ENCODE results near the gene G3BP2.
A peak's percentile ranks its signal among the peaks of the same experiment; 100 is the strongest.
"Not testable (repeated sequence)": the region's sequence is repeated elsewhere in the genome, so short reads cannot be mapped to it uniquely, and the experiment has no call there.

The G3BP2 gene

GRCh38 chr4:75683482-75684155, 10.4 kb upstream of the G3BP2 start:
- no peak for DNase-seq

DNA sequence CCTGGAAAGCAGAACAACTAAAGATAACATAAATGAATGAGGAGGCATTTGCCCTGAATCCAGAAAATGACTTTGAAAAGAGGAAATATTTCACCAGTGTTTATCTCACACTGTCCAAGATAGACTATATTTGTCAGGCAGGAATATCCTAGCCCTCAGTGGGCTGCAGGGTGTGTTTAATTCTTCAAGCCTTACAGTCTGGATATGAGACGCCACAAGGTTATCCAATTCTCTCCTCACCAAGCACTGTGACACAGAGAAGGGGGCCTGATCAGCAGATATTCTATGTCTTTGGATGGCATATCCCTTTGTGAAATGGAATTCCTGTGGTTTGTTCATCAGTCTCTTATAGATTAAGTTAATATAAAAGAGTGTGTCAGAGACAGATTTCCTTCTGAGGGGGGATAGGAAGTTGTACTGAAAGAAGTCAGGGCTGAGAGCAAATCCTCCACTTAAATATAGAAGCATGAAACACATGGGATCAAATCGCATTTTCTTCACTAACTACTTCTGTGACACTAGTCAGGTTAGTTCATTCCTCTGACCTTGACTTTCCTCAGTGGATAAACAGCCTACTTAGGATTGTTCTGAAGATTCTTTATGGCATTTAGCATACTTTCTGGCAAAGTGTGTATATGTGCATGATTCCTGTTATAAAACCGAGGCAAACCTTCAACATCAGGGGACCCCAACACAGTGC, 6.8 kb upstream of the G3BP2 start:
- no peak for DNase-seq

DNA sequence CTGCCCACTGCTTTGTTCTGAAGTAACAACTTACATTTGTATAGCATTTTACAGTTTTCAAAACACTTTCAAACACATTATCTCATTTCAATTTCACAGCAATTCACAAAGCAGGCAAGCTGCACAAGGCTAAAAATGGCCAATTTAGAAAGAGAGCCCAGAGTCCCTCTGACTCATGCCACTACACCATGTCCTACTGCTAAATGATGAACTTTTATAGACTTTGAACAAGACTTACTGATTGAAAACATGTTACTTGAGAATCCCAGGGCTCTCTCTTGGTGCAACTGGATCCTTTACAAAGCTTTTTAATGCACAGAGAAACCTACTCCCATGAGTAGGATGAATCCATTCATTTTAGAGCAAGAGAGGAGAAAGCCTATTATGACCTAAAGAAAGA, 5.8 kb upstream of the G3BP2 start:
- DNase-seq: no peak

DNA sequence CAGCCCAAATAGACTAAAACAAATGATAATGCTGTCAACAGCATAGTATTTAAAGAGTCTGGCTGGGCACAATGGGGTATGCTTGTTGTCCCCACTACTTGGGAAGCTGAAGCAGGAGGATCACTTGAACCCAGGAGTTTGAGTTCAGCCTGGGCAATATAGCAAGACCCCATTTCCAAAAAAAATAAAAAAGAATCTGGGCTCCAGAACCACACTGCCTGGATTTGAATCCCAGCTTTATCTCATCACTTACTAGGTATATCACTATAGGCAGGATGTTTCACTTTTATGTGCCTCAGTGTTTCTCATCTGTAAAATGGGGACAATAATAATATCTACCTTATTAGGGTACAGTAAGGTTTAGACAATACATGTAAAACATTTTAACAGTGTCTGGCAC, 5.3 kb upstream of the G3BP2 start:
- DNase-seq: no peak

- DNase-seq: no peak
Observed at GRCh38 chr4:75675004-75675531, 1.9 kb upstream of the G3BP2 start.

DNA sequence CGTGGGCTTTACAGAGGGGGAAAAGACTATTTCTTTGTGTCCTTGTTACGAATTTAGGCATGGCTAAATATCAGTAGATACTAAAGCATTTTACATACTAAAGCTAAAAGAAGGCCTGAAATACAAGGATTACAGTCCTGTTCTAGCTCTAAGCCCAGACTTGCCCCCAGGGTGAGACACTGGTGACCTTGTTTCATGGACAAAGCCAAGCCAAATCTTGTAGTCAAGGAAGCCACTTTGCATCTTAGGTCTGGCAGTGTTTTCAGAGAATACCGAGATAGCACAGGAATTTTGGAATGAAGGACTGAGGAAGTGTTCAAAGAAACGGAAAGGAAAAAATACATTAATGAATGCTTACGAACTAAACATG, 733 bp upstream of the G3BP2 start:
- DNase-seq: no peak

DNA sequence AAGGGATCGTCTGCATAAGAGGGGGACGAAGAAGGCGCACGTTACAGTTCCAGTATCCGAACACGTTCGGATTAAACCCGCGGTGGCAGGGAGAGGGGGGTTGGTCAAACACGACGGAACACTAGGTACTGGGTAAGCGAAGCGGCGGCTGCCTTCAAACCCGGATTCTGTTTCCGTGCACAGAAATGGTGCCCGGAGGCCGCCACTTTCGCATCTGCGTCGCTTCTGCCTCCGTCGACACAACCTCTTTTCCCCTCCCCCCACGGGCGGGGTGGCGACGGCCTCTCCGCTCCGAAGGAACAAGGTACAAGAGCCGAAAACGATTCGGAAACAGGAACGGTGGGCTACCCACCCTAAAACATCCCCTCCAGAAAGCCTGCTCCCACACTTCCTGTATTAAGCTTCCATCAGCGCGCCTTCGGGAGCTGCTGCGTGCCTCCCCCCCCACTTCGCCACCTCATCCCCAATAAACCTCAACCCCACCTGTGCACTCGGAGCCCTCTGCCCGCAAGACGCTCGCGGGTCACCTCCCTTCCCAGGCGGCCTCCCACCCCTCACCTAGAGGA, 667 bp downstream of the G3BP2 start:
- DNase-seq: peak; percentile 76 to 77

GRCh38 chr4:75671802-75672421, 1.3 kb downstream of the G3BP2 start:
- no peak for DNase-seq

DNA sequence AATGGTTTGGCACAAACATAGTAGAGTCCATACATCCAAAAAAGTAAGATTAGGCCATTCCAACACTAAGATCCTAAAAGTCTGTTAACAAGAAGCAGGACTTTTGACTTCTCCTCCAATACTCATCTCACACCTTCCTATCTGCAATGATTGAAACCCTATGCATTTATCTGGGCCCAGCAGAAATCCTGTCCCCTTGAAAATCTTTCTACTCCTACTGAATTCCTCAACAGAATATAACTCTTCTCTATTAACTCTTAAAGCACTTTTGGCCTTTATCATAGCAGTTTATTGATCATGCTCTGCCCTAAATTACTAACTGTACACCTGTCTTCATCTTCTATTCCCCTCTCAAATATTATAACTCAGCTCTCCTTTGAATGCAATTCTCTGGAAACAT, 4.6 kb downstream of the G3BP2 start:
- no peak for DNase-seq

GRCh38 chr4:75667636-75668035, 5.6 kb downstream of the G3BP2 start:
- DNase-seq: not testable (repeated sequence)

DNA sequence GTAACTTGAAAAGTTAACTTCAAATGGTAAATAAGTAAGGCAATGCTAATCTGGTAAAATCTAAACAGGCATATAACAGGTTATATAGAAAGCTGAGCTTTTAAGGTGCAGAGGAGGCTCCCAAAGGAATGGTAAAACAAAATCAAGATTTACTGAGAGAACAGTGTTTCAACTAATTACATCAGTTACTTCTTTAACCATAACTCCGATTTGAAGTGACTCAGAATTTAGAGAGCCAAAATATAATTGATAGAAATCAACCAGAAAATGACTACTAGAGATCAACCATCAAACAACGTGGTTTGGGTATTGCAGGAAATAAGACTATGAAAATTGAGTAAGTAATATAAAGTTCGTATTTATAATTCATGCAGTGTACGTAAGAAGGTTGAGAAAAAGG, 6.9 kb downstream of the G3BP2 start:
- DNase-seq: no peak

GRCh38 chr4:75664604-75665003, 8.6 kb downstream of the G3BP2 start:
- DNase-seq: not testable (repeated sequence)

- no peak for DNase-seq
Observed at GRCh38 chr4:75662626-75663025, 10.6 kb downstream of the G3BP2 start.

GRCh38 chr4:75660491-75660890, 12.7 kb downstream of the G3BP2 start:
- no peak for DNase-seq

DNA sequence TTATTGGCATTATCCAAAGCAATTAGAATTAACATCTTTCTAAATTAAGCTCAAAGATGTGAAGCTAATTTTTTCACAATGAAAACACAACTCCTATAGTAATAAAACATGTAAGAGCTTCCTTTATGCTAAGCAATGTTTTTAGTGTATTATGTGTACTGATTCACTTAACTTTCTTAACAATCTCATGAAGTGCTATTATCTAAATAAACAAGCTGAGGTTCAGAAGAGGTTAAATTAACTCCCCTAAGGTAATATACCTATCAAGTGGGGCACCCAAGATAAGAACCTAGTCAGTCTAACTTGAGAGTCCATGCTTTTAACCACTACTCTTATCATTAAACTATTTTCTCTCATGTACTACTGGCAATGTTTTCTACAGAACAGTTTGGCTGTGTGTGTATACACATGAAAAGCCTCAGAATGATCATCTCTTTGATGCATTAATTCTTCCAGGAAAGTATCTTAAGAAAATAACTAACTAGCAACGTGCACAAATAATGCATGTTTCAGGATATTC, 13.6 kb downstream of the G3BP2 start:
- DNase-seq: no peak

GRCh38 chr4:75658876-75659275, 14.3 kb downstream of the G3BP2 start:
- no peak for DNase-seq

- DNase-seq: no peak
Observed at GRCh38 chr4:75655562-75655961, 17.6 kb downstream of the G3BP2 start.

GRCh38 chr4:75654905-75655304, 18.3 kb downstream of the G3BP2 start:
- DNase-seq: no peak

DNA sequence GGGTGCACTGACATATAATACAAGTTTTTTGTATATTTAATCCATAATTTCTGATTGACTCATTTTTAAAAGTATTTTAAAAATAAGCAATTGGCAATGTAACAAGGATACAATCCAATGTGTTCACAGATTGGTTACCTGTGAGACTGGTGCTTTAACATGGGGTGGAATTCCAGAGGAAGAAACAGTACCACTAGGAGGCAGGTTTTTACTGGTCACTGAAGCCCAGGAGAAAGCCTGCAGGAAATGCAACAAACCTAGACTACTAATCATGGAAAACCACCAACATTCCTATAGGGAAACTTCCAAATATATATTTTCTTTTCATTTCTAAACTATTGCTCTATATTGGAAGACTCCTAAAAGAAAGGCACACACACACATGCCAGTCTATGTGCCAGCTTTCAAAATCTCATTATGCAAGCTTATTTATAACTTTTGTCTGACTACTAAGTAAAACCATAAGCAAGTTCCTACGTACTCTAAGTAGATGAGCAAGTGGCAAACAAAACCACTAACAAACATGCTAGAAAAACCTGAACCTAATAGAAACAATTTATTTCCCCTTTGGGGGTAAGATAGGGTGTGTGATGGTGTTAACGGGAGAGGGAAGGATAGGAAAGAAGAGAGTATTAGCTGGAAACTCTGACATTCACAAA, 19.2 kb downstream of the G3BP2 start:
- no peak for DNase-seq

GRCh38 chr4:75644095-75644494, 29.1 kb downstream of the G3BP2 start:
- no peak for DNase-seq

GRCh38 chr4:75643651-75644050, 29.6 kb downstream of the G3BP2 start:
- no peak for DNase-seq

GRCh38 chr4:75639124-75639695, 34.0 kb downstream of the G3BP2 start:
- DNase-seq: no peak

GRCh38 chr4:75637827-75638226, 35.4 kb downstream of the G3BP2 start:
- no peak for DNase-seq

All from stimulated activated CD4-positive, alpha-beta T cell treated with anti-CD3 and anti-CD28 coated beads, Interleukin-4, amount 100 ng/mL, for 4 hours (primary cell).